T-helper 2 cell (primary cell): ENCODE results near the gene PLP2.

Experiments used
- DNase-seq, 5 experiments: peaks; one replicate each; pipeline versions ENCODE4 v3.0.0 to v3.0.0-alpha.2; 2012 to 2022

Gene PLP2

DNA sequence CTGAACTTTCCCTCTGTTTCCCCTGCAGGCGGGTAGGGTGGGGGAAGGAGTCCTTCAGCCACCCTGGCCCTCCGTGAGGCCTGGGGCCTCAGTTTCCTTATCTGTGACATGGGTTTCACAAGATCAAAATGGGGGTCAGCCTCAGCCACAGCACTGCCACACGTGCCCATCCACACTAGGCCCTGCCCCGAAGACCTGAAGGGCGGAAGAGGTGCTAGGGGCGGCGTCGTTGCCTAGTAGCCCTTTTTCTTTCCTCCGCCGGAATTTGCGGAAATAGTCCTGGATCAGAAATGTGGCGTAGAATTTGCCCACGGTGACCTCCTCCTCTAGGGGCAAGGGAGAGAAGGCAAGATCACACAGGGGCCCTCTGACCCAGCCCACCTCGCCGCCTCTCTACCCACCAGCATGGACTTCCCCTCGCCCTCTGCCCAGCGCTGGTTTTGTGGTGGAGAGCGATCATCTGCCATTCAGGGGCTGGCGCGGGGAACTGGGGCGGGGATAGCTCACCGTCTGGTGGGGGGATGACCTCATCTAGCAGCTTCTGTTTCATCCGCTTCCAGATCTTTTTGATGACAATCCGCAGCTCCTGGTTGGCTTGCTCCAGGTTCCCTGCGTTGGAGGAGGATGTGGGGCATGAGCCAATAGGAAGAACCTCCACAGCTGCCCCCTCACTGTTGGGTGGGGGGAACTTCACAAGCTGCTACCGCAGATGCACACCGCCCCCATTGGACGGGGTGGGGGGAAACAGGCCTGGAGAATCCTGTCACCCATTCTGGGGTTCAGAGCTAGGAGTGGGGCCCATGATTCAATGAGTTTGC is 37.9 kb downstream of the PLP2 start:
- no peak for DNase-seq

DNA sequence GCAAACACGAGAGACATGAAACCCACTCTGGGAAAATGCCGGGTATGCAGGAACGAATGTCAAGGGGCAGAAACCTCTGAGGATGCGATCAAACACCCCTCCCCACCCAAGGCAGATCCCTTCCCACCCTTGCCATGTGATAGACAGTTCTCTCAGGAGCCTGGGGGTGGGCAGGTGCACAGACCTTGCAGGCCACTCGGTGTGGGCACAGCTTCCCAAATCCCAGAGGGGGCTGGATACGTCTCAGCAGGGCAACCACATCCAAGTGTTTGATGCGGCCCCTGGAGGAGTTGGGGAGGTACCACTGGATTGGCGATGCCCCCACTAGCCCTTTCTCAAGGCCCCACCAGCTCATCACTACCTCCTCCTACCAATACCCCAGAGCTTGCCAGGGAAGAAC is 38.7 kb downstream of the PLP2 start:
- no peak for DNase-seq

- no peak for DNase-seq
These were observed 39.4 kb downstream of the PLP2 start for GRCh38 chrX:49211074-49211473.

- no peak for DNase-seq
These were observed 40.5 kb downstream of the PLP2 start for GRCh38 chrX:49212209-49212608.

DNA sequence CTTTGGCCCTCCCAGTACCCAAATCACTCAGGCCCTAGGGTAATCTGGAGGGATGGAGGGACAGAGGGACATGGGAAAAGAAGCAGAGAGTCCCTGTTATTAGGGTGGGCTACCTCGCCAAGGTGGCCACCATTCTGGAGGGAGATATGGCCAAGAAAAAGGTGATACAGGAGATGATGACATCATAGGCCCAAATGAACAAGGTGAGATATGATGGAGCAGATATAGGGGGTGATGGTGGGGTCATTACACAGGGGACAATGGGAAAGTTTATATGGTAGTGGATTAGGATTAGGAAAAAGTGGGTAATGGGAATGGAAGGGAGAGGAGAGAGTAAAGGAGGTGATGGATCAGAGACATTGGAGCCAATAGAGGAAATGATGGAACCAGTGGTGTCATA is 41.2 kb downstream of the PLP2 start:
- no peak for DNase-seq

DNA sequence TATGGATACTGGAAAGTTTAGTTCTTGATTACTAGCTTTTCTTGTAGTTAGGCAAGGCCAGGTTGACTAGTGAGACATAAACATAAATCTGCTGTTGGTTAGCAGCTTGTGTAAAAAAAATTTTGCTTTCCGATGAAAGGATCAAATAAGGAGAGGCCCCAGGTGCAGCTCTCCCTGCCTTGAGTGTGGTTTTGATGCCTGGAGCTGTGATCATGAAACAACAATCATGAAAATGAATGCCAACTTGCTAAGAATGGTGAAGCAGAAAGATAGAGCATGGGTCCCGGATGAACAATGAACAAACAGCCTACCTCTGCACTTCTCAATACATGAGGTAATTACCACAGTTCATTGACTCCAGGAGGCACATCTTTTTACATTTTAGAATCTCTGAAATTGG is 42.7 kb downstream of the PLP2 start:
- no peak for DNase-seq

GRCh38 chrX:49214996-49215526 is 43.4 kb downstream of the PLP2 start:
- no peak for DNase-seq

DNA sequence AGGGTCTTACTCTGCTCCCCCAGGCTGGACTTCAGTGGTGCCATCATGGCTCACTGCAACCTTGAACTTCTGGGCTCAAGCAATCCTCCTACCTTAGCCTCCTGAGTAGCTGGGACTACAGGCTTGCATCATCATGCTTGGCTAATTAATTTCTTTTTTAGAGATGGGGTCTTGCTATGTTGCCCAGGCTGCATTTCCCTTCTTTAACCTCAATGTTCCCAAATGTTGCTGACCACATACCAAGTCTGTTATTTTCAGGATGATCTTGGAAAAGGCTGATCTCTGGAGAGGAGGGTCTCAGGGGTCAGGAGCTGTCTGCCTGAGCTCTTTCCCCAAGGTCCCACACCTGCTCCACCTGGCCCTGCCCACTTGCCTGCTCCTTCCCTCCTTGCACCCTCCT is 48.4 kb downstream of the PLP2 start:
- no peak for DNase-seq

DNA sequence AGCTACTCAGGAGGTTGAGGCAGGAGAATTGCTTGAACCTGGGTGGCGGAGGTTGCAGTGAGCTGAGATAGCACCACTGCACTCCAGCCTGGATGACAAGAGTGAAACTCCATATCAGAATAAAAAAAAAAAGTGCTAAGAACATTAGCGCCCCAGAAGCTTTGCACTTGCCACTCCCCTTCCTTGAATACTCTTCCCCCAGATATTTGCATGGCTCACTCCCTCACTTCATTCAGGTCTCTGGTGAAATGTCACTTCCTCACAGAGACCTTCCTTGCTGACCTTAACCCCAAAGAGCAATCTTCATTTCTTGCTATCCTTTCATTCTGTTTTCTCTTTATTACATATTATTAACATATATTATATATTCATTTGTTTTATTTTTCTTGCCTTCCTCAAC is 50.2 kb downstream of the PLP2 start:
- DNase-seq, result no peak
